HEK293 (cell line): ENCODE measurements around the gene SBNO2.

Experiments
- GLIS2 ChIP-seq: fragments of 450-650 bp; formaldehyde crosslinking; IDR thresholded peaks from 2 replicates; pipeline ENCODE4 v1.5.1; 2016; ENCODE audit warnings: missing biosample characterization, missing genetic modification characterization
- RBAK ChIP-seq: fragments of 450-650 bp; formaldehyde crosslinking; IDR thresholded peaks from 2 replicates; pipeline ENCODE4 v1.5.1; 2016; ENCODE audit warnings: missing biosample characterization, missing genetic modification characterization
- SALL2 ChIP-seq: fragments of 450-650 bp; formaldehyde crosslinking; IDR thresholded peaks from 2 replicates; pipeline ENCODE4 v1.5.0; 2017; ENCODE audit warnings: missing biosample characterization, mild to moderate bottlenecking, missing genetic modification characterization, borderline replicate concordance
- SP3 ChIP-seq: fragments of 450-650 bp; formaldehyde crosslinking; IDR thresholded peaks from 2 replicates; pipeline ENCODE4 v1.5.1; 2016; ENCODE audit warnings: missing biosample characterization, missing genetic modification characterization
- YY1 ChIP-seq: fragments of 450-650 bp; formaldehyde crosslinking; IDR thresholded peaks from 2 replicates; pipeline ENCODE4 v1.5.1; 2018; ENCODE audit warnings: missing biosample characterization, missing genetic modification characterization
- ZBTB17 ChIP-seq: fragments of 450-650 bp; formaldehyde crosslinking; IDR thresholded peaks from 2 replicates; pipeline ENCODE4 v1.5.1; 2016; ENCODE audit warnings: missing biosample characterization, missing genetic modification characterization
- ZNF10 ChIP-seq: fragments of 450-650 bp; formaldehyde crosslinking; IDR thresholded peaks from 2 replicates; pipeline ENCODE4 v1.5.1; 2017; ENCODE audit warnings: missing biosample characterization, missing genetic modification characterization
- ZNF274 ChIP-seq, 2 experiments: fragments of 200-500 bp in 1 of 2; fragments of 450-650 bp in 1 of 2; sonication (Bioruptor generic) in 1 of 2; formaldehyde crosslinking in 1 of 2; IDR thresholded peaks; 2 replicates each; pipeline versions ENCODE4 v1.5.1 to v1.6.1; 2014 to 2016; ENCODE audit warnings: borderline replicate concordance in 1 of 2, inconsistent platforms in 1 of 2, low read length in 1 of 2, missing biosample characterization in 1 of 2, missing genetic modification characterization in 1 of 2
- TF ChIP-seq, protein P1 (sequence below): fragments of 450-650 bp; formaldehyde crosslinking; IDR thresholded peaks from 2 replicates; pipeline ENCODE4 v1.5.1; 2016; ENCODE audit warnings: missing biosample characterization, missing genetic modification characterization

DNA sequence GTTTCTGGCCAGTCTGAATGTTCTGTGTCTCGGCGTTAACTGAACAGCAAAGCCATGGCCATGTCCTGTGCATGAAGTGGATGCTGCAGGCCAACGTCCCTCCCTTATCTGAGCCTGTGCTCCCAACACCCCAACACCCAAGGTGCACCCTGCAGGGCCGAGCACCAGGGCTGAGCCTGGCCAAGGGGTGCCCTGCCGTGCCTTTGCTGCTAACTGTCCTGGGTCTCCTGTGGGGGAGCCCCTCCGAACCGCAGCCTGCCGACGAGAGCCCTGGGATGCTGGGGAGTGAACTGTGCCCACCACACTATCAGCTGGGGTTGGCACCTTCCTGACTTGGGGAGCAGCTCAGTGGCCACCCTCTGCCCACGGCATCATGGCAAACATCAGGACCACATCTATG lies 52.7 kb downstream of the SBNO2 start:
- TF ChIP-seq GLIS2 (tag by site-specific recombination) (no peak), SALL2 (tag by site-specific recombination) (no peak), ZNF274 (IDR thresholded peaks at IDR 0.05; ENCODE audit: low read length) (no peak), ZNF274 (tag by site-specific recombination; IDR thresholded peaks at IDR 0.05; ENCODE audit: borderline replicate concordance) (no peak), ZNF10 (tag by site-specific recombination) (no peak), ZBTB17 (tag by site-specific recombination) (no peak), YY1 (tag by site-specific recombination) (no peak), SP3 (no peak), RBAK (tag by site-specific recombination) (no peak)
- TF ChIP-seq, protein P1, sequence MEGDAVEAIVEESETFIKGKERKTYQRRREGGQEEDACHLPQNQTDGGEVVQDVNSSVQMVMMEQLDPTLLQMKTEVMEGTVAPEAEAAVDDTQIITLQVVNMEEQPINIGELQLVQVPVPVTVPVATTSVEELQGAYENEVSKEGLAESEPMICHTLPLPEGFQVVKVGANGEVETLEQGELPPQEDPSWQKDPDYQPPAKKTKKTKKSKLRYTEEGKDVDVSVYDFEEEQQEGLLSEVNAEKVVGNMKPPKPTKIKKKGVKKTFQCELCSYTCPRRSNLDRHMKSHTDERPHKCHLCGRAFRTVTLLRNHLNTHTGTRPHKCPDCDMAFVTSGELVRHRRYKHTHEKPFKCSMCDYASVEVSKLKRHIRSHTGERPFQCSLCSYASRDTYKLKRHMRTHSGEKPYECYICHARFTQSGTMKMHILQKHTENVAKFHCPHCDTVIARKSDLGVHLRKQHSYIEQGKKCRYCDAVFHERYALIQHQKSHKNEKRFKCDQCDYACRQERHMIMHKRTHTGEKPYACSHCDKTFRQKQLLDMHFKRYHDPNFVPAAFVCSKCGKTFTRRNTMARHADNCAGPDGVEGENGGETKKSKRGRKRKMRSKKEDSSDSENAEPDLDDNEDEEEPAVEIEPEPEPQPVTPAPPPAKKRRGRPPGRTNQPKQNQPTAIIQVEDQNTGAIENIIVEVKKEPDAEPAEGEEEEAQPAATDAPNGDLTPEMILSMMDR (tag by site-specific recombination), result no peak
